ENCODE data around the gene H1-8.
"Not testable (repeated sequence)": the region's sequence is repeated elsewhere in the genome, so short reads cannot be mapped to it uniquely, and the experiment has no call there.

GRCh38 chr3:129495006-129495639 is 47.9 kb upstream of the H1-8 start:
- not testable (repeated sequence) for TF ChIP-seq CTCF, POLR2A, EP300, POLR2AphosphoS5 (IDR thresholded peaks at IDR 0.05)
